Measurements from ENCODE around the gene PARD3B.
"Not testable (repeated sequence)": the region's sequence is repeated elsewhere in the genome, so short reads cannot be mapped to it uniquely, and the experiment has no call there.

PARD3B gene

DNA sequence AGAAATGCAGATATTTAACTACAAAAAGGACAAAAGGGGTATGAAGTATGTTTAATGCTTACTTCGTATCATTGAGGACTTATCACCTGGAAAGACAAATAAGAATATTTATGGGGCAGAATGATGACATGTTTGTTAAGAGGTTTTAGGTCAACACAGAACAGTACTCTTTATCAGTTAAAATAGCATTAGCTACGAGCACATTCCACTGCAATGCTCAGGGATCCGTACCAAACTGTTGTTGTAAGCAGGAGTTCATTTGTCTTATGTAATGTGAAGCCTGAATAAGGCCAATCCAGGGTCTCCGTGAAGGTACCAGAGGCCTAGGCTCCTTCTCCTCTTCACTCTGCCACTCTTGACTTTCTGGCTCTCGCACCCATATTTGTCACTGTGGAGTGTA, 671.3 kb downstream of the PARD3B start:
- Histone ChIP-seq H3K36me3 (ENCODE audit: insufficient read depth, insufficient read length, low read length) (no peaks in the 10 kb centered on the region), H3K27me3 (ENCODE audit: insufficient read depth, insufficient read length) (no peaks in the 10 kb centered on the region), H3K9me3 (ENCODE audit: insufficient read depth, low read length) (no peaks in the 10 kb centered on the region), H3K9ac (ENCODE audit: insufficient read length, low read depth) (no peak overlapping the region), H3K4me3 (ENCODE audit: insufficient read length, low read depth) (no peak overlapping the region), H3K4me1 (ENCODE audit: insufficient read depth, insufficient read length) (no peaks in the 10 kb centered on the region)
- DNase-seq (ENCODE audit: low read depth, low spot score), result no peak
- no peak for TF ChIP-seq YY1 (IDR thresholded peaks at IDR 0.05; ENCODE audit: insufficient read depth, insufficient read length)
- TF ChIP-seq SUZ12 (IDR thresholded peaks at IDR 0.05; ENCODE audit: extremely low read depth, insufficient read depth, insufficient read length), result no peak
- no peak for TF ChIP-seq ZNF274 (IDR thresholded peaks at IDR 0.05; ENCODE audit: low read depth, low read length)

DNA sequence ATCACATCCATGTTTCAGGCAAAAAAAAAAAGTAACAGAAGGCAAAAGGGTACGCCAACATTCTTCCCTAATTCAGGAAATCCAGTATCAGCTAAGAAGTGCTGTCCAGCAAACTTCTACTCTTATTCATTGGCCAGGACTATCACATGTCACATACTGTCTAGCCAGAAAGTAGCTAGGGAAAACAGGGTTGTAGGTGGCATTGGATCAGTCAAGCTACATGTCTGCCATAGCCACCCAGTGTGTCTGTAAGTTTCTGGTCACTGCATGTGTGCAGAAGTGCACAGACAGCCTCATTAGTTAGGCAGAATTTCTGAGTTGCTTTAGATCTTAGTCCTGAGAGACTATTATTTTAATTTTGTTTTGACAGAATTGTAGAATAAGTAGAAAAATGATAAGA, 671.7 kb downstream of the PARD3B start:
- no peak overlapping the region for H3K4me3 ChIP-seq (ENCODE audit: insufficient read length, low read depth)
- H3K4me1 ChIP-seq (ENCODE audit: insufficient read depth, insufficient read length), result no peaks in the 10 kb centered on the region
- no peak overlapping the region for H3K9ac ChIP-seq (ENCODE audit: insufficient read length, low read depth)
- H3K36me3 ChIP-seq (ENCODE audit: insufficient read depth, insufficient read length, low read length), result no peaks in the 10 kb centered on the region
- DNase-seq (ENCODE audit: low read depth, low spot score), result no peak
- TF ChIP-seq YY1 (IDR thresholded peaks at IDR 0.05; ENCODE audit: insufficient read depth, insufficient read length) (no peak), ZNF274 (IDR thresholded peaks at IDR 0.05; ENCODE audit: low read depth, low read length) (no peak), SUZ12 (IDR thresholded peaks at IDR 0.05; ENCODE audit: extremely low read depth, insufficient read depth, insufficient read length) (no peak)
- H3K27me3 ChIP-seq (ENCODE audit: insufficient read depth, insufficient read length), result no peaks in the 10 kb centered on the region
- H3K9me3 ChIP-seq (ENCODE audit: insufficient read depth, low read length), result no peaks in the 10 kb centered on the region

DNA sequence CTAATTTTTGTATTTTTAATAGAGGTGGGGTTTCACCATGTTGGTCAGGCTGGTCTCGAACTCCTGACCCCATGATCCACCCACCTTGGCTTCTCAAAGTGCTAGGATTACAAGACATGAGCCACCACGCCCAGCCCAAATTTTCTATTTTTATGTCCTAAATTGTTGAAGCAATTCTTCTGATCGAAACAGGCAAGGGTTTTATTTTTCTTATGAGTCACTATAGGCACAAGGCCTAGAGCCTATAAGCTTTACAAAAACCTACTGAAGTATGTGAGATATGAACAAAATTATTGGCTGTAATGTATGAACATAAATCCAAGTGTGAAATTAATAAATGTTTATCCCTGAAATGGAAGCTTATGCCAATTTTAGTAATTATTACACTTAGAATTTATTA, 672.8 kb downstream of the PARD3B start:
- no peaks in the 10 kb centered on the region for H3K4me1 ChIP-seq (ENCODE audit: insufficient read depth, insufficient read length)
- H3K9ac ChIP-seq (ENCODE audit: insufficient read length, low read depth), result no peak overlapping the region
- H3K36me3 ChIP-seq (ENCODE audit: insufficient read depth, insufficient read length, low read length), result no peaks in the 10 kb centered on the region
- H3K4me3 ChIP-seq (ENCODE audit: insufficient read length, low read depth), result no peak overlapping the region
- TF ChIP-seq SUZ12 (IDR thresholded peaks at IDR 0.05; ENCODE audit: extremely low read depth, insufficient read depth, insufficient read length) (no peak), ZNF274 (IDR thresholded peaks at IDR 0.05; ENCODE audit: low read depth, low read length) (no peak)
- no peaks in the 10 kb centered on the region for H3K9me3 ChIP-seq (ENCODE audit: insufficient read depth, low read length)
- no peaks in the 10 kb centered on the region for H3K27me3 ChIP-seq (ENCODE audit: insufficient read depth, insufficient read length)
- DNase-seq (ENCODE audit: low read depth, low spot score), result no peak

DNA sequence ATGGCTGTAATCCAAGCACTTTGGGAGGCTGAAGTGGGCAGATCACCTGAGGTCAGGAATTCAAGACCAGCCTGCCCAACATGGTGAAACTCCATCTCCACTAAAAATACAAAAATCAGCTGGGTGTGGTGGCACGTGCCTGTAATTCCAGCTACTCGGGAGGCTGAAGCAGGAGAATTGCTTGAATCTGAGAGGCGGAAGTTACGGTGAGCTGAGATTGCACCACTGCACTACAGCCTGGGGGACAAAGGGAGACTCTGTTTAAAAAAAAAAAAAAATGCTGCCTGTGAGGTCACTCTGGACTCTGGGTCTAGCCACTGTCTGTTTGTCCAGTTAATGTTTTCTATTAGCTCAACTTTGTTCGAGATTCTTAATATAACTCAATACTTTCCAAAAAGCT, 673.5 kb downstream of the PARD3B start:
- not testable (repeated sequence) for H3K4me3 ChIP-seq (ENCODE audit: insufficient read length, low read depth); H3K36me3 ChIP-seq (ENCODE audit: insufficient read depth, insufficient read length, low read length); H3K4me1 ChIP-seq (ENCODE audit: insufficient read depth, insufficient read length); DNase-seq (ENCODE audit: low read depth, low spot score); H3K27me3 ChIP-seq (ENCODE audit: insufficient read depth, insufficient read length); H3K9me3 ChIP-seq (ENCODE audit: insufficient read depth, low read length); H3K9ac ChIP-seq (ENCODE audit: insufficient read length, low read depth)

DNA sequence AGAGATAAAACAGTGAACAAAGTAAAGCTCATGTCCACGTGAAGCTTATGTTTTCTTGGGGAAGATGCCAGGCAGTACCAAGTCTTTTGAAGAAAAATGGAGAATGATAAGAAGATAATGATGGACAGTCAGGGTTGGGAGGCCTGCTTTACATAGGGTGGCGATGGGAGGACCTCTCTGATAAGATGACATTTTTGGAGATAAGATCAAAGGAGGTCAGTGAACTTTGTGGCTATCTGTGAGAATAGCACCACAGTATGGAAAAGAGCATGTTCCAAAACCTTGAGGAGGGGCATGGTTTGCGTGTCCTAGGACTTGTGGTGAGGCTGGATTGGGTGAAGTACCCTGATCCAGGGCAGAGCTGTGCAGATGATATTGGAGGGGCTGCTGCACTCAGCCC, 675.3 kb downstream of the PARD3B start:
- no peak for DNase-seq (ENCODE audit: low read depth, low spot score)
- H3K36me3 ChIP-seq (ENCODE audit: insufficient read depth, insufficient read length, low read length), result no peaks in the 10 kb centered on the region
- no peaks in the 10 kb centered on the region for H3K27me3 ChIP-seq (ENCODE audit: insufficient read depth, insufficient read length)
- no peak overlapping the region for H3K9ac ChIP-seq (ENCODE audit: insufficient read length, low read depth)
- H3K4me3 ChIP-seq (ENCODE audit: insufficient read length, low read depth), result no peak overlapping the region
- no peak for TF ChIP-seq YY1 (IDR thresholded peaks at IDR 0.05; ENCODE audit: insufficient read depth, insufficient read length)
- no peak for TF ChIP-seq SUZ12 (IDR thresholded peaks at IDR 0.05; ENCODE audit: extremely low read depth, insufficient read depth, insufficient read length)
- no peak for TF ChIP-seq ZNF274 (IDR thresholded peaks at IDR 0.05; ENCODE audit: low read depth, low read length)
- H3K4me1 ChIP-seq (ENCODE audit: insufficient read depth, insufficient read length), result no peaks in the 10 kb centered on the region
- no peaks in the 10 kb centered on the region for H3K9me3 ChIP-seq (ENCODE audit: insufficient read depth, low read length)

DNA sequence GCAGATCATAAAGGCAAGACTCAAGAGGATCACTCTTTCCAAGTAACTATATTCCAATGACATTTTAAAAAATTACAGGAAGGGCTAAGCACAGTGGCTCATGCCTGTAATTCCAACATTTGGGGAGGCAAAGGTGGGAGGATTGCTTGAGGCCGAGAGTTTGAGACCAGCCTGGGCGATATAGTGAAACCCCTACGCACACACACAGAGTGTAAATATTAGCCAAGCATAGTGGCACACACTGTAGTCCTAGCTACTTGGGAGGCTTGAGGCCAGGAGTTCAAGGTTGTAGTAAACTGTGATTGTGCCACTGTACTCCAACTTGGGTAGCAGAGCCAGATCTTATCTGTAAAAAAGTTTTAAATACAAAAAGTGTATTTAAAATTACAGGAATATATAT, 686.8 kb downstream of the PARD3B start:
- peaks cover 12% of the 10 kb centered on the region; the same call in 1 of the 2 replicates for H3K9me3 ChIP-seq (ENCODE audit: insufficient read depth, low read length)
- no peak for DNase-seq (ENCODE audit: low read depth, low spot score)
- TF ChIP-seq ZNF274 (IDR thresholded peaks at IDR 0.05; ENCODE audit: low read depth, low read length), result no peak
- no peak for TF ChIP-seq YY1 (IDR thresholded peaks at IDR 0.05; ENCODE audit: insufficient read depth, insufficient read length)
- TF ChIP-seq SUZ12 (IDR thresholded peaks at IDR 0.05; ENCODE audit: extremely low read depth, insufficient read depth, insufficient read length), result no peak

DNA sequence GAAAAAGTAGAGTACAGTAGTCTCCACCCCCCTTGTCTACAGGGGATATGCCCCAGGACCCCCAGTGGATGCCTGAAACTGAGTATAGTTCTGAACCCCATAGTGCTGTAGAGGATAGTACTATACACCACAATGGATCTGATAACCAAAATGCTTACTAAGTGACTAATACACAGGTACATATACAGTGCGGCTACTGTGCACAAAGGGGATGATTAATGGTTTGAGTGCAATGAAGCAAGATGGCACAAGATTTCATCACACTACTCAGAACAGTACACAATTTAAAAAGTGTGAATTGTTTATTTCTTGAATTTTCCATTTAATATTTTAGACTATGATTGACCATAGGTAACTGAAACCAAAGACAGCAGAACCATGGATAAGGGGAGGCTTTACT, 690.2 kb downstream of the PARD3B start:
- H3K27me3 ChIP-seq (ENCODE audit: insufficient read depth, insufficient read length), result no peaks in the 10 kb centered on the region
- no peaks in the 10 kb centered on the region for H3K36me3 ChIP-seq (ENCODE audit: insufficient read depth, insufficient read length, low read length)
- no peak overlapping the region for H3K4me3 ChIP-seq (ENCODE audit: insufficient read length, low read depth)
- TF ChIP-seq YY1 (IDR thresholded peaks at IDR 0.05; ENCODE audit: insufficient read depth, insufficient read length), result no peak
- no peak for TF ChIP-seq ZNF274 (IDR thresholded peaks at IDR 0.05; ENCODE audit: low read depth, low read length)
- TF ChIP-seq SUZ12 (IDR thresholded peaks at IDR 0.05; ENCODE audit: extremely low read depth, insufficient read depth, insufficient read length), result no peak
- DNase-seq (ENCODE audit: low read depth, low spot score), result no peak
- H3K9ac ChIP-seq (ENCODE audit: insufficient read length, low read depth), result no peak overlapping the region
- peaks cover 5% of the 10 kb centered on the region; the same call in 1 of the 2 replicates for H3K9me3 ChIP-seq (ENCODE audit: insufficient read depth, low read length)
- no peaks in the 10 kb centered on the region for H3K4me1 ChIP-seq (ENCODE audit: insufficient read depth, insufficient read length)

More for the DNA sequence above, 686.8 kb downstream of the PARD3B start:
- no peaks in the 10 kb centered on the region for H3K27me3 ChIP-seq (ENCODE audit: insufficient read depth, insufficient read length)
- no peaks in the 10 kb centered on the region for H3K4me1 ChIP-seq (ENCODE audit: insufficient read depth, insufficient read length)
- no peak overlapping the region for H3K4me3 ChIP-seq (ENCODE audit: insufficient read length, low read depth)
- no peaks in the 10 kb centered on the region for H3K36me3 ChIP-seq (ENCODE audit: insufficient read depth, insufficient read length, low read length)
- no peak overlapping the region for H3K9ac ChIP-seq (ENCODE audit: insufficient read length, low read depth)

DNA sequence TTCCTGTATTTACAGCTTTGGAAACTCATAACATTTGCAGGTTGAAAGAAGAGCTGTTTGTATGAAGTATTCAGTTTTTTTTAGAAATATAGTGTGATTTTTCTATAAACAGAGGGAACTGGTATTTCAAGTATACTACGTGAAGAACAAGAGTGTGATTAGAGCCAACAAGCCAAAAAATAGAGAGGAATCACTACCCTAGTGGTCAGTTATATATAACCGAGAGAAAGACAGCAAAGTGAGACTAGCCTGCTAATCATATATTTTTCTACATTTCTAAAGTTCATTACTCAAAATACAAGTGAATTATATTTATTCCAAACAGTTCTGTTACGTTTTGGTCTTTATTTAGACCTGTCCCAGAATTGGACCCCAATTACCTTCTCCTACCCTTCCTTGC, 692.2 kb downstream of the PARD3B start:
- TF ChIP-seq SUZ12 (IDR thresholded peaks at IDR 0.05; ENCODE audit: extremely low read depth, insufficient read depth, insufficient read length) (no peak), YY1 (IDR thresholded peaks at IDR 0.05; ENCODE audit: insufficient read depth, insufficient read length) (no peak), ZNF274 (IDR thresholded peaks at IDR 0.05; ENCODE audit: low read depth, low read length) (no peak)
- no peaks in the 10 kb centered on the region for H3K9me3 ChIP-seq (ENCODE audit: insufficient read depth, low read length)
- no peak overlapping the region for H3K4me3 ChIP-seq (ENCODE audit: insufficient read length, low read depth)
- H3K9ac ChIP-seq (ENCODE audit: insufficient read length, low read depth), result no peak overlapping the region
- H3K27me3 ChIP-seq (ENCODE audit: insufficient read depth, insufficient read length), result no peaks in the 10 kb centered on the region
- DNase-seq (ENCODE audit: low read depth, low spot score), result no peak
- H3K4me1 ChIP-seq (ENCODE audit: insufficient read depth, insufficient read length), result no peaks in the 10 kb centered on the region
- no peaks in the 10 kb centered on the region for H3K36me3 ChIP-seq (ENCODE audit: insufficient read depth, insufficient read length, low read length)

Measured in NT2/D1 (cell line).